ENCODE data around the gene PHF21A.

PHF21A gene

GRCh38 chr11:46133119-46133518, 11.9 kb upstream of the PHF21A start:
- no peak overlapping the region for H3K4me3 ChIP-seq
- TF ChIP-seq CTCF (IDR thresholded peaks at IDR 0.05): no peak
- DNase-seq (ENCODE audit: low spot score): no peak
- no peak overlapping the region for H3K27ac ChIP-seq

- no peak overlapping the region for H3K27ac ChIP-seq
- no peak for DNase-seq (ENCODE audit: low spot score)
- no peak for TF ChIP-seq CTCF (IDR thresholded peaks at IDR 0.05)
- no peak overlapping the region for H3K4me3 ChIP-seq
Measured at GRCh38 chr11:46130286-46130940, 9.2 kb upstream of the PHF21A start.

- no peak overlapping the region for H3K27ac ChIP-seq
- DNase-seq (ENCODE audit: low spot score): no peak
- no peak for TF ChIP-seq CTCF (IDR thresholded peaks at IDR 0.05)
- no peak overlapping the region for H3K4me3 ChIP-seq
Measured at GRCh38 chr11:46129133-46129532, 7.9 kb upstream of the PHF21A start.

GRCh38 chr11:46127150-46127638, 5.9 kb upstream of the PHF21A start:
- DNase-seq (ENCODE audit: low spot score): no peak
- no peak for TF ChIP-seq CTCF (IDR thresholded peaks at IDR 0.05)
- Histone ChIP-seq H3K27ac (no peak overlapping the region), H3K4me3 (no peak overlapping the region)

GRCh38 chr11:46125284-46125683, 4.0 kb upstream of the PHF21A start:
- DNase-seq (ENCODE audit: low spot score): no peak
- no peak for TF ChIP-seq CTCF (IDR thresholded peaks at IDR 0.05)
- Histone ChIP-seq H3K4me3 (no peak overlapping the region), H3K27ac (no peak overlapping the region)

- TF ChIP-seq CTCF (IDR thresholded peaks at IDR 0.05): no peak
- Histone ChIP-seq H3K27ac (no peak overlapping the region), H3K4me3 (no peak overlapping the region)
- DNase-seq (ENCODE audit: low spot score): no peak
Measured at GRCh38 chr11:46122945-46123715, 1.9 kb upstream of the PHF21A start.

All from coronary artery (tissue), 2 donors.